ENCODE measurements around the gene CYP2D6.

- no peak for TF ChIP-seq HNF4A (CRISPR knock-in tag; IDR thresholded peaks at IDR 0.05)
- no peak for TF ChIP-seq ZMYM4 (CRISPR knock-in tag; IDR thresholded peaks at IDR 0.05)
These were observed 45.7 kb downstream of the CYP2D6 start for GRCh38 chr22:42084874-42085273.

All from HepG2 (cell line).